ENCODE measurements around the gene POLR3B. TPM values are rescaled to one million over a fixed set of nuclear protein-coding genes. Genes with fewer than 3 reads are reported as not detected.

POLR3B gene
- total and polyA plus RNA-seq, 7 donors = 1.8 to 5.4 (median 4.0) TPM

DNA sequence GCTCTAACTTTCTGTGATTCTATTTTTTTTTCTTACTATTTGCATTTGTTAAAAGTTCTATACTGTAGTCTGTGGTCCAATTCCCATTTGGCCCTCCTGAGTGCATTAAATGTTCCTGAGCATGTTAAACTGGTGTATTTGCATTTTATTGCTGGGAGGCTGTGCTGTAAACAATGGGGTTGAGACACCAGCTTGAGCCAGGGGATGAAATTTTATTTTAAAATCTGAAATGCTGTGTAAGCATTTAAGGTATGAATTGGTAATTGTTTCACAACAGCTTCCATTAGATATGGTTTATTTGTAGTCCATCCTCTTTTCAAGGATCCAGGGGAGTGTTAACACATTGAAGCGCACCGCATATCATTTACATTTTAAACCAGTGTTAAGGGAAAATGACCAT, 135.3 kb downstream of the POLR3B start:
- no peak for DNase-seq
- H3K27ac ChIP-seq = no peak overlapping the region
- no peak for TF ChIP-seq CTCF (IDR thresholded peaks at IDR 0.05)
- TF ChIP-seq POLR2AphosphoS5 (IDR thresholded peaks at IDR 0.05) = no peak
- TF ChIP-seq EP300 (IDR thresholded peaks at IDR 0.05) = no peak
- WGBS, 2 donors = 96% methylated on average over 2 of the region's 2 CpGs
- H3K27me3 ChIP-seq = no peaks in the 10 kb centered on the region
- no peak overlapping the region for H3K4me3 ChIP-seq
- H3K4me1 ChIP-seq = no peaks in the 10 kb centered on the region
- H3K9me3 ChIP-seq = no peaks in the 10 kb centered on the region
- intact Hi-C loops (cut with DNase I) = no loop called here
- peaks cover 0 to 17% (median 4%) of the 10 kb centered on the region in 4 donors for H3K36me3 ChIP-seq

DNA sequence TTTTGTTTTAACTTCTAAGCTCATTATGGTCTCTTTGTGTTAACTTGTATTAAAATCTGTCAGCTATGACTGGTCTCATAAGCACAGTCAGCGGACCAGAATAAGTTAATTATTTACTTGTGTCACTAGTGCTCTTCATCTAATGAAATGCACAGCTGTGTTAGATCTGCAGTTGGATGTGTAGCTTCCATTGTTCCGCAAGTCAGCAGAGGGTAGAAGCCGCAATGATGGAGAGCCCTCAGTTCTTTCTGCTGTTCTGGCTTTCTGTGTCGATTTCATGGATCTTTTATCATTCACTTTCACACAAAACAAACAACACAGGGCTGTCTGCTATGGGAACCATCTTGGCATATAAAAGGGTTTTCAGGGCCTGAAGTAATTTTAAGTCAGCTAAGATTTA, 136.0 kb downstream of the POLR3B start:
- Histone ChIP-seq H3K27me3 (no peaks in the 10 kb centered on the region), H3K4me1 (no peaks in the 10 kb centered on the region), H3K9me3 (no peaks in the 10 kb centered on the region), H3K4me3 (no peak overlapping the region), H3K27ac (no peak overlapping the region), H3K36me3 (peaks cover 0 to 17% (median 4%) of the 10 kb centered on the region in 4 donors)
- DNase-seq = no peak
- no peak for TF ChIP-seq CTCF (IDR thresholded peaks at IDR 0.05)
- no peak for TF ChIP-seq EP300 (IDR thresholded peaks at IDR 0.05)
- TF ChIP-seq POLR2AphosphoS5 (IDR thresholded peaks at IDR 0.05) = no peak
- TF ChIP-seq POLR2A (IDR thresholded peaks at IDR 0.05) = no peak
- intact Hi-C loops (cut with DNase I) = no loop called here
- WGBS, 2 donors = 44 to 70% methylated on average over 4 of the region's 4 CpGs

DNA sequence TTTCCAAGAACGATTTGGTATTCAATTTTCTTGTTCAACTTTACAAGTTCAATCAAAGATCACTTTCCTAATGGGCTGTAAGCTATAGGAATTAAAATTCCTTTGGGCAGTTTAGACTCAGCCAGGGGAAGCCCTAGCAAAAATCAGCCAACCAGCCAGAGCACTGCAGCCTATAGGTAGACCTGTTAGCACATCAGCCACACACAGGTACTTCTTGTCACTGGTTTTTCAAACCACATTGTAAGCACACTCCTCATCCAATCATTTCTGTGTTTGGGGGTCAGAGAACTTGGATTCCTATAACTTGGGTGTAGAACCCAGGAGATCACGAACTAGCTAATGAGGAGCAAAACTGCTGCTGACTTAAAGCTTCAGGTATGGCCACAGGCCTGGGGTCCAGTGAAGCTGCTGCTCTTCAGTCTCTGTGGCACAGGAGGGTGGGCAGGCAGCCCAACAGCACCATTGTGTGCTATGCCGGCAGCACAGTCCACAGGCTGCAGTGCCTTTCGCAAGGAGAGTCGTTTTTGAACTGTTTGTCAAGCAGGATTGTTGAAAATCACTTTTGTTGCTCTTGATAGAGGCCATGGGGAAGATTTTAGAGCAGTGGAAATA, 137.9 kb downstream of the POLR3B start:
- no peaks in the 10 kb centered on the region for H3K4me1 ChIP-seq
- 91 to 93% methylated on average over 5 of the region's 5 CpGs for WGBS, 2 donors
- peaks cover 0 to 27% (median 4%) of the 10 kb centered on the region in 4 donors for H3K36me3 ChIP-seq
- no peak overlapping the region for H3K4me3 ChIP-seq
- DNase-seq = no peak
- no peaks in the 10 kb centered on the region for H3K27me3 ChIP-seq
- H3K27ac ChIP-seq = no peak overlapping the region
- TF ChIP-seq EP300 (IDR thresholded peaks at IDR 0.05) = no peak
- no peak for TF ChIP-seq POLR2A (IDR thresholded peaks at IDR 0.05)
- TF ChIP-seq POLR2AphosphoS5 (IDR thresholded peaks at IDR 0.05) = no peak
- TF ChIP-seq CTCF (IDR thresholded peaks at IDR 0.05) = no peak
- intact Hi-C loops (cut with DNase I) = no loop called here
- no peaks in the 10 kb centered on the region for H3K9me3 ChIP-seq

GRCh38 chr12:106498056-106498455, 140.5 kb downstream of the POLR3B start:
- no peaks in the 10 kb centered on the region for H3K9me3 ChIP-seq
- no peak overlapping the region for H3K27ac ChIP-seq
- H3K36me3 ChIP-seq = peaks cover 0 to 47% (median 4%) of the 10 kb centered on the region in 4 donors
- H3K27me3 ChIP-seq = no peaks in the 10 kb centered on the region
- no peak overlapping the region for H3K4me3 ChIP-seq
- H3K4me1 ChIP-seq = no peaks in the 10 kb centered on the region
- TF ChIP-seq EP300 (IDR thresholded peaks at IDR 0.05) (no peak), POLR2AphosphoS5 (IDR thresholded peaks at IDR 0.05) (no peak)
- DNase-seq = no peak
- 65 to 88% methylated on average over 7 of the region's 7 CpGs for WGBS, 2 donors
- intact Hi-C loops (cut with DNase I) = no loop called here

GRCh38 chr12:106499628-106500027, 142.1 kb downstream of the POLR3B start:
- no peaks in the 10 kb centered on the region for H3K9me3 ChIP-seq
- peaks cover 0 to 55% (median 4%) of the 10 kb centered on the region in 4 donors for H3K36me3 ChIP-seq
- TF ChIP-seq POLR2AphosphoS5 (IDR thresholded peaks at IDR 0.05) (no peak), EP300 (IDR thresholded peaks at IDR 0.05) (no peak), POLR2A (IDR thresholded peaks at IDR 0.05) (no peak), CTCF (IDR thresholded peaks at IDR 0.05) (no peak)
- no peak overlapping the region for H3K27ac ChIP-seq
- DNase-seq = no peak
- 95 to 98% methylated on average over 2 of the region's 2 CpGs for WGBS, 2 donors
- no peak overlapping the region for H3K4me3 ChIP-seq
- no peaks in the 10 kb centered on the region for H3K4me1 ChIP-seq
- no peaks in the 10 kb centered on the region for H3K27me3 ChIP-seq
- intact Hi-C loops (cut with DNase I) = no loop called here
